Measurements from ENCODE around the gene CYB5B.
"Not testable (repeated sequence)": the region's sequence is repeated elsewhere in the genome, so short reads cannot be mapped to it uniquely, and the experiment has no call there.

The CYB5B gene

DNA sequence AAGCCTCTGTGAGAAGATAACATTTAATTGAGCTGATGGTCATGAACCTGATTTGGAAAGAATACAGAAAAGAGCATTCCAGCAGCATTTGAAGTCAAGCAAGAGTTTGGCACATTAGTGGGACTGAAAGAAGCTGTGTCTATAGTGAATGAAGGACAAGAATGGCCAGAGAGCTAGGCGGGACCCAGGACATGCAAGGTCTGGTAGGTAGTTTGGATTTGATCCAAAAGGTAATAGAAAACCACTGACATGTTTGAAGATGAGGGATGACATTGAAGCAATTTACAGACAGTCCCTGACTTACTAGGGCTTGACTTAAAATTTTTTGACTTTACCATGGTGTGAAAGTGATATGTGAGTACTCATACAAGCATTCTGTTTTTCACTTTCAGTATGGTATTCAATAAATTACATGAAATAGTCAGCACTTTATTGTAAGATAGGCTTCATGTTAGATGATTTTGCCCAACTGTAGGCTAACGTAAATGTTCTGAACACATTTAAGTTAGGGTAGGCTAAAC is 7.6 kb downstream of the CYB5B start:
- in situ Hi-C loops (cut with MboI; ENCODE audit: low sequenced_read_pairs, unreplicated experiment) = no loop called here
- DNase-seq (ENCODE audit: low spot score) = no peak
- TF ChIP-seq, protein P1, sequence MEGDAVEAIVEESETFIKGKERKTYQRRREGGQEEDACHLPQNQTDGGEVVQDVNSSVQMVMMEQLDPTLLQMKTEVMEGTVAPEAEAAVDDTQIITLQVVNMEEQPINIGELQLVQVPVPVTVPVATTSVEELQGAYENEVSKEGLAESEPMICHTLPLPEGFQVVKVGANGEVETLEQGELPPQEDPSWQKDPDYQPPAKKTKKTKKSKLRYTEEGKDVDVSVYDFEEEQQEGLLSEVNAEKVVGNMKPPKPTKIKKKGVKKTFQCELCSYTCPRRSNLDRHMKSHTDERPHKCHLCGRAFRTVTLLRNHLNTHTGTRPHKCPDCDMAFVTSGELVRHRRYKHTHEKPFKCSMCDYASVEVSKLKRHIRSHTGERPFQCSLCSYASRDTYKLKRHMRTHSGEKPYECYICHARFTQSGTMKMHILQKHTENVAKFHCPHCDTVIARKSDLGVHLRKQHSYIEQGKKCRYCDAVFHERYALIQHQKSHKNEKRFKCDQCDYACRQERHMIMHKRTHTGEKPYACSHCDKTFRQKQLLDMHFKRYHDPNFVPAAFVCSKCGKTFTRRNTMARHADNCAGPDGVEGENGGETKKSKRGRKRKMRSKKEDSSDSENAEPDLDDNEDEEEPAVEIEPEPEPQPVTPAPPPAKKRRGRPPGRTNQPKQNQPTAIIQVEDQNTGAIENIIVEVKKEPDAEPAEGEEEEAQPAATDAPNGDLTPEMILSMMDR (IDR thresholded peaks at IDR 0.05; ENCODE audit: borderline replicate concordance, control extremely low read depth, extremely low read depth, insufficient read depth, missing control alignments) = no peak

DNA sequence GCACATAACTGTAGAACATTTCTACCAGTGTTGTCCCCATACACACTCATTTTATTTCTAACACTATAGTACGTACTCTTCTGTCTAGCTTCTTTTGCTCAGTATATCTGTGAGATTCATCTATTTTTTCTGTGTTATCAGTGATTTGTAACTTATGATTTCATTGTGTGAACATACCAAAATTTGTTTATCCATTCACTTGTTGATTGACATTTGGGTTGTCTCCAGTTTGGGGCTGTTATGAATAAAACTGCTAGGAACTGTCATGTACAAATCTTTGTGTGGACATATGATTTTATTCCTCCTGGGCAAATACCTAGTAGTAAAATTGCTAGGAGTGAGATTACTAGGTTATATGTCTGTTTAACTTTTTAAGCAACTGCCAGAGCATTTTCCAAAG is 9.6 kb downstream of the CYB5B start:
- no peak for DNase-seq (ENCODE audit: low spot score)
- in situ Hi-C loops (cut with MboI; ENCODE audit: low sequenced_read_pairs, unreplicated experiment) = no loop called here
- TF ChIP-seq, protein P1 (IDR thresholded peaks at IDR 0.05; ENCODE audit: borderline replicate concordance, control extremely low read depth, extremely low read depth, insufficient read depth, missing control alignments) = no peak

DNA sequence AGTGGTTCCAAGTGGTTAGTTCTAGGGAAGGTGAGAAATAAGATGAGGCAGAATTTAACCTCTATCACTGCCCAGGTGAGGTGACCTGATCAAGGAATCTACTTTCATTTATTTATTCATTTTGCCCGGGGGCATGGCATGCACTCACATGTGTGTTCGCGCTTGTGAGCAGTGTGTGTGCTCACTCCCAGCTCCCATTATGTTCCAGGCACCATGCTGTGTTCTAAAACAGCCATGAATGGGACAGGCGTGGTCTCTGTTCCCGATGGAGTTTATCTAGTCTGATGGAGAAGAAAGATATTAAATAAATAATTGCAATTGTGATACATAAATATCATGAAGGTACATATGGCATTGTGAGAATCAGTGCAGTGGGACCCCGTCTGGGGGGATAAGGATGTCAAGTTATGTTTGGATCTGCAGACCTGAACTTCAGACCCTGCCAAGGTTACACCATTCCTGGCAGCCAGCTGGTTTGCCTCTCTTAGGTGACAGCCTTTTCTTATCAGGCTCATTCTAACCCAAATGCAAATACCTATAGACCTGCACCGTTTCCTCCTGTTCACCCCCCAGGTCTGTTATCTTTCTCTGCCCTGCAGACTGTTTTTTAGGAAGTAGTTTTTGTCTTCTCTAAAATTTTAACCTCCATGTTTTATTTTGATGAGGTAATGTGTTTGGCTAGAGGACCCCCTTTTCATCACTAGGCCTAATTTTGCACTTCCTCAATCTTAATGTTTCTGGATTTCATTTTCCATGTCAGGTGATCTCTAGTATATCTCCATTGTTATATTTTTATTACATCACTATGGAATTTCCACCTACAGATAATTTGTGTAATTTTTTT is 11.8 kb downstream of the CYB5B start:
- in situ Hi-C loops (cut with MboI; ENCODE audit: low sequenced_read_pairs, unreplicated experiment) = no loop called here
- TF ChIP-seq, protein P1 (IDR thresholded peaks at IDR 0.05; ENCODE audit: borderline replicate concordance, control extremely low read depth, extremely low read depth, insufficient read depth, missing control alignments) = no peak
- no peak for DNase-seq (ENCODE audit: low spot score)

DNA sequence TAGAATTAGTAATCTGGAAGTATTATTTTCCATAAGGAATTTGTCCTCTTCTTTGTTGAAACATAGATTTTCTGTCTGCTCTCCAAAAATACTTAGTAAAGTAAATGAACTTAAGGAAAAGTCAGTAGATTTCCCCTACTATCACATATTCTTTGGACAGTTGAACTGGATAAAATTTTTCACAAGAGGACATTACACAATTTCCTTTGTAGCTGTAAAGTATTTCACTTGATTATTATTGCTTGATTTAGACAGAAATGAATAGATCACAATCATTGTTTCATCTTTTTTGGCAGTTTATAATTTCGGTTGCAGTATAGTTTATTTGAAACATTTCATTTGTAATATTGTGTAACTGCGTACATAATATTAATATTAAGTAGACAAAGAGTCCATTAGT is 12.5 kb downstream of the CYB5B start:
- DNase-seq (ENCODE audit: low spot score) = no peak
- TF ChIP-seq, protein P1 (IDR thresholded peaks at IDR 0.05; ENCODE audit: borderline replicate concordance, control extremely low read depth, extremely low read depth, insufficient read depth, missing control alignments) = no peak
- in situ Hi-C loops (cut with MboI; ENCODE audit: low sequenced_read_pairs, unreplicated experiment) = no loop called here

DNA sequence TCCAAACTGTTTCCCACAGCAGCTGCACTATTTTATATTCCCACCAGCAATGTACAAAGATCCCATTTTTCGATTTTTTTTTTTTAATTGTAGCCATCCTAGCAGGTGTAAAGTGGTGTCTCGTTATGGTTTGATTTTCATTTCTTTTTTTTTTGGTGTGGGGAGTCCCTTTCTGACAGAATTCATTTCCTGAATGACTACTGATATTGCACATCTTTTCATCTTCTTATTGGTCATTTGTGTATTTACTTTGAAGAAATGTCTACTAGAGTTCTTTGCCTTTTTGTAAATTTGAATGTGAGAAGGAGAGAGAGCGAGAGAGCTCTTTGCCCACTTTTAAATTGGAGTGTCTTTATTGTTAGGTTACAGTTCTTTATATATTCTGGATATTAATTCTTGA is 14.0 kb downstream of the CYB5B start:
- TF ChIP-seq, protein P1 (IDR thresholded peaks at IDR 0.05; ENCODE audit: borderline replicate concordance, control extremely low read depth, extremely low read depth, insufficient read depth, missing control alignments) = no peak
- DNase-seq (ENCODE audit: low spot score) = peak; percentile 48
- in situ Hi-C loops (cut with MboI; ENCODE audit: low sequenced_read_pairs, unreplicated experiment) = no loop called here

DNA sequence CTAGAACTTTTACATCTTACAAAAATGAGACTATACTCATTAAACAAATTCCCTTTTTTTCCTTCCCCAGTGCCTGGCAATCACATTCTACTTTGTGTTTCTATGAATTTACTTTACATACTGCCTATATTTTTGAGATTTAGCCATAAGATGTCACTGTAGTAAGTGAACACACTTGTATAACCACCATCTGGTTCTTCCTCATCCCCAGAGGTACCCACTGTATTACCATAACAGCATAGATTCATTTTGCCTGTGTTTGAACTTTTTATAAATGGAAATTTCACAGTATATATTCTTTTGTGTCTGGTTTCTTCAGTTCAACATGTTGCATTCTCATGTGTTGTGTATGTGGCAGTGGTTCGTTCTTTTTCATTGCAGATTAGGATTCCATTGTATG is 15.8 kb downstream of the CYB5B start:
- TF ChIP-seq, protein P1 (IDR thresholded peaks at IDR 0.05; ENCODE audit: borderline replicate concordance, control extremely low read depth, extremely low read depth, insufficient read depth, missing control alignments) = no peak
- no peak for DNase-seq (ENCODE audit: low spot score)
- in situ Hi-C loops (cut with MboI; ENCODE audit: low sequenced_read_pairs, unreplicated experiment) = no loop called here

DNA sequence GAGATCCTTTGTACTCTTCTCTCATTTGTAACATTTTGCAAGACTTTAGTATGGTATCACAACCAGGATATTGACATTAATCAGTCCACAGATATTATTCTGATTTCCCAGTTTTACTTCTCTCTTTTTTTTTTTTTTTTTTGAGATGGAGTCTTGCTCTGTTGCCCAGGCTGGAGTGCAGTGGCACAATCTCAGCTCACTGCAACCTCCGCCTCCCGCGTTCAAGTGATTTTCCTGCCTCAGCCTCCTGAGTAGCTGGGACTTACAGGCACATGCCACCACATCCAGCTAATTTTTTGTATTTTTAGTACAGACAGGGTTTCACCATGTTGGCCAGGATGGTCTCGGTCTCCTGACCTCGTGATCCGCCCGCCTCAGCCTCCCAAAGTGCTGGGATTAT is 16.6 kb downstream of the CYB5B start:
- DNase-seq (ENCODE audit: low spot score); in situ Hi-C loops (cut with MboI; ENCODE audit: low sequenced_read_pairs, unreplicated experiment): not testable (repeated sequence)

Data from GM13976 (cell line).